ENCODE data around the gene TCF7L2.

DNA sequence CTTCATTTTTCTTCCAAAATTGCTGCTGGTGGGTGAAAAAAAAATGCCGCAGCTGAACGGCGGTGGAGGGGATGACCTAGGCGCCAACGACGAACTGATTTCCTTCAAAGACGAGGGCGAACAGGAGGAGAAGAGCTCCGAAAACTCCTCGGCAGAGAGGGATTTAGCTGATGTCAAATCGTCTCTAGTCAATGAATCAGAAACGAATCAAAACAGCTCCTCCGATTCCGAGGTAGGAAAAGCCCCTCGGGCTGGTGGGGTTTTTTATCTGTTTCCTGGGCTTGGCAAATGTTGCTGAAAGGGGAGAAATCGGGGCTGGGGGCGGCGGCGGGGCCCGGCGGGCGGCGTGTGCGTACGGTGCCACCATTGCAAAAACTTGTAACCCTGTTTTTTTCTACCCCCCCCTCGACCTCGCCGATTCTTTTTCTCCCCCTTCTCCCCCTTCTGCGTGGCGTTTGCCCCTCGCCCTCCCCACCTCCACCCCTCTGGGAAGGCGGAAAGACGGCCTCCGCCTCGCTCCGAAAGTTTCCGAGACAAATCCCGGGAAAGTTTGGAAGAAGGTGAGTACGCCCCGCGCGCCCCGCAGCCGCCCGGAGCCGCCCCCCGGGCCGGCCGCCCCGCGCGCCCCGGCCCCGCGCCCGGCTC lies 789 bp downstream of the TCF7L2 start:
- TF ChIP-seq CTCF (IDR thresholded peaks at IDR 0.05; ENCODE audit: low read depth, low read length, poor library complexity, severe bottlenecking): no peak
- TF ChIP-seq EZH2phosphoT487 (IDR thresholded peaks at IDR 0.05; ENCODE audit: borderline replicate concordance, low read length): no peak

Data from DOHH2 (cell line).